Limb (tissue), 2 donors: ENCODE data around the gene NPFFR1.
A peak's percentile ranks its signal among the peaks of the same experiment; 100 is the strongest.

ENCODE experiments used
- DNase-seq, 2 donors: peaks; one replicate each; pipeline ENCODE4 v3.0.0-alpha.2; 2016; ENCODE audit errors: extremely low spot score in 2 of 2

NPFFR1 gene

GRCh38 chr10:70315276-70315675, 31.5 kb upstream of the NPFFR1 start:
- no peak for DNase-seq

GRCh38 chr10:70312972-70313371, 29.2 kb upstream of the NPFFR1 start:
- no peak for DNase-seq

- DNase-seq = no peak
Measured at GRCh38 chr10:70312249-70312648, 28.4 kb upstream of the NPFFR1 start.

GRCh38 chr10:70311698-70312097, 27.9 kb upstream of the NPFFR1 start:
- no peak for DNase-seq

- DNase-seq = no peak
Measured at GRCh38 chr10:70309661-70310060, 25.9 kb upstream of the NPFFR1 start.

- no peak for DNase-seq
Measured at GRCh38 chr10:70308121-70309060, 24.6 kb upstream of the NPFFR1 start.

- no peak for DNase-seq
Measured at GRCh38 chr10:70306886-70307520, 23.2 kb upstream of the NPFFR1 start.

GRCh38 chr10:70306181-70306705, 22.4 kb upstream of the NPFFR1 start:
- no peak for DNase-seq

- no peak for DNase-seq
Measured at GRCh38 chr10:70303730-70304129, 19.9 kb upstream of the NPFFR1 start.

- no peak for DNase-seq
Measured at GRCh38 chr10:70302292-70302691, 18.5 kb upstream of the NPFFR1 start.

- DNase-seq = no peak
Measured at GRCh38 chr10:70300908-70301597, 17.2 kb upstream of the NPFFR1 start.

GRCh38 chr10:70300461-70300860, 16.7 kb upstream of the NPFFR1 start:
- no peak for DNase-seq

GRCh38 chr10:70299876-70300275, 16.1 kb upstream of the NPFFR1 start:
- no peak for DNase-seq

GRCh38 chr10:70298393-70298792, 14.6 kb upstream of the NPFFR1 start:
- no peak for DNase-seq

GRCh38 chr10:70297224-70297623, 13.4 kb upstream of the NPFFR1 start:
- DNase-seq = no peak

- peak in 1 of 2 donors; percentile 35 for DNase-seq
Measured at GRCh38 chr10:70296406-70296899, 12.6 kb upstream of the NPFFR1 start.

GRCh38 chr10:70295926-70296325, 12.1 kb upstream of the NPFFR1 start:
- DNase-seq = no peak

GRCh38 chr10:70295321-70295720, 11.5 kb upstream of the NPFFR1 start:
- no peak for DNase-seq

GRCh38 chr10:70293169-70293843, 9.5 kb upstream of the NPFFR1 start:
- no peak for DNase-seq

- no peak for DNase-seq
Measured at GRCh38 chr10:70292004-70292403, 8.2 kb upstream of the NPFFR1 start.

- no peak for DNase-seq
Measured at GRCh38 chr10:70289739-70290138, 5.9 kb upstream of the NPFFR1 start.
